Measurements from ENCODE around the gene ASZ1. TPM values are rescaled to one million over a fixed set of nuclear protein-coding genes. Genes with fewer than 3 reads are reported as not detected.

ASZ1 gene
- total RNA-seq, 2 donors from 2014 or later, result not detected

DNA sequence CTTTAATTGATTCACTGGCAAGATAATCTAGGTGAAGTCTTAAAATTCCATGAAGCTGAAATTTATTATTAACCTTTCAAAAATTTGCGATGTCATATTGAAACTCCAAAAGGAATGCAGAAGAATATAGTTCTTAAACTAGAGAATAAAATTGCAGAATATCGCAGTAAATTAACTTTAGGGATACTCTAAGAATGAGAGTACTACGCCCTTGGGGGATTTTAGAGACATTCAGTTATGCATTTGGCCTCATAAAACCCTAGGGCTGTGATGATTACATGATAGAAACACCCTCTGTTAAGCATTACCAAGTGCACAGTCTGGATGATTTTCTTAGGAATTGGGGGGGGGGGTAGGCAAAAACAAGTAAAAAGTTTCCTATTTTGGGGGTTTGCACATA is 108.1 kb downstream of the ASZ1 start:
- Mint-ChIP-seq H3K27ac (no peak overlapping the region), H3K4me1 (ENCODE audit: low read depth) (peaks cover 6% of the 10 kb centered on the region), H3K36me3 (ENCODE audit: insufficient read depth in 2 of 2) (no peaks in the 10 kb centered on the region), H3K4me3 (no peak overlapping the region), H3K27me3 (ENCODE audit: low read depth) (peaks cover 51% of the 10 kb centered on the region), H3K9me3 (no peaks in the 10 kb centered on the region)
- ATAC-seq (replicated peaks in 1 of 2) (no peak), DNase-seq (no peak)

DNA sequence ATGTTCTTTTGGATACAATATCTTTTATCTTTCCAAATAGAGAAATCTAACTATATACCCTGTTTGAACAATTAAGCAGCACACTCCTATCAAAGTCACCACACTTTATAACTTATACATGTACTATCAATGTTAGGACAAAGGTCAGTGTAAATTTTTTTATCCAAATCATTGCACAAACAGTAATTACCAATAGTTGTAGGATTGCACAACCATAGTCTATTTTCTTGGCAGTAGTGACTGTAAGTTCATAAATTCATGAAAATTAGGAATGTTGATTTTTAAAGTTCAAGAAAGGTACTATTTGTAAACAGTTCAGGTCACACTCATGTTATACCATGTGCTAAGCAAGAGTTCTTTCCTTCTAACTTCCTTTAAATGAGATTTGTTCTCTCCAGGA is 113.7 kb downstream of the ASZ1 start:
- Mint-ChIP-seq H3K27me3 (ENCODE audit: low read depth) (peaks cover 15% of the 10 kb centered on the region), H3K27ac (no peak overlapping the region), H3K9me3 (no peaks in the 10 kb centered on the region), H3K4me1 (ENCODE audit: low read depth) (no peaks in the 10 kb centered on the region), H3K4me3 (no peak overlapping the region), H3K36me3 (ENCODE audit: insufficient read depth in 2 of 2) (no peaks in the 10 kb centered on the region)
- ATAC-seq (replicated peaks in 1 of 2), result no peak
- no peak for DNase-seq

Other genes with a start within 250 kb of the ASZ1 start
- not detected for gene WNT2, start 104.4 kb downstream of the ASZ1 start, total RNA-seq
- gene CFTR, start 52.5 kb upstream of the ASZ1 start, total RNA-seq, result not detected

Measured in activated T-cell treated with anti-CD3 and anti-CD28 coated beads, Interleukin-2, amount 50 U/mL, for 72 hours (primary cell).